ENCODE measurements around the gene FZD4. TPM values are rescaled to one million over a fixed set of nuclear protein-coding genes. Genes with fewer than 3 reads are reported as not detected.

FZD4 gene
- total RNA-seq, 1 donor from 2014 or later: 4.7 TPM

DNA sequence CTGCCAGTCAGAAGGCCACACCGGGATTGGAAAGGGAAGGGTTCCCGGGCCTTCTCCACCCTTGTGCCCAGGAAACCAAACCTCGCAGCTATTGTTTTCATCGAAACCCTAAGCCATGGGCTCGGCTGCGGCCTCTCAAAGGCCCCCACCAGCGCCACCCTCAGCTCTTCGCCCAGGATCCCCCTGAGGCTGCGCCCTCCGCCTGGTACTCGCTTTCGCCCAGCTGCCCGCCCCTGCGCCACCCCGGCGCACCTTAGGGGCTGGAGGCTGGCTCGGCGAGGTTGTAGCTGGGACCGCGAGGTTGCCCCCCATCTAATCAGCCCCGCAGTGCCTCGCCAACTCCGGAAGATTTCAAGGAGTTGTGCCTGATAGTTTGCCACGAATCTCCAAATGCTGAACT lies 49.0 kb downstream of the FZD4 start:
- Mint-ChIP-seq H3K4me1 (ENCODE audit: low read depth, unreplicated experiment) (no peaks in the 10 kb centered on the region), H3K9me3 (ENCODE audit: unreplicated experiment) (no peaks in the 10 kb centered on the region), H3K36me3 (ENCODE audit: low read depth, unreplicated experiment) (peaks cover 5% of the 10 kb centered on the region), H3K27ac (ENCODE audit: unreplicated experiment) (no peak overlapping the region), H3K27me3 (ENCODE audit: low read depth, unreplicated experiment) (no peaks in the 10 kb centered on the region), H3K4me3 (ENCODE audit: unreplicated experiment) (no peak overlapping the region)
- no peak overlapping the region for H3K27ac ChIP-seq (ENCODE audit: low read depth, low read length)
- H3K9me3 ChIP-seq (ENCODE audit: insufficient read depth, low read depth, low read length): no peaks in the 10 kb centered on the region
- no peaks in the 10 kb centered on the region for H3K4me1 ChIP-seq (ENCODE audit: insufficient read depth, low read length)
- TF ChIP-seq, protein P1, sequence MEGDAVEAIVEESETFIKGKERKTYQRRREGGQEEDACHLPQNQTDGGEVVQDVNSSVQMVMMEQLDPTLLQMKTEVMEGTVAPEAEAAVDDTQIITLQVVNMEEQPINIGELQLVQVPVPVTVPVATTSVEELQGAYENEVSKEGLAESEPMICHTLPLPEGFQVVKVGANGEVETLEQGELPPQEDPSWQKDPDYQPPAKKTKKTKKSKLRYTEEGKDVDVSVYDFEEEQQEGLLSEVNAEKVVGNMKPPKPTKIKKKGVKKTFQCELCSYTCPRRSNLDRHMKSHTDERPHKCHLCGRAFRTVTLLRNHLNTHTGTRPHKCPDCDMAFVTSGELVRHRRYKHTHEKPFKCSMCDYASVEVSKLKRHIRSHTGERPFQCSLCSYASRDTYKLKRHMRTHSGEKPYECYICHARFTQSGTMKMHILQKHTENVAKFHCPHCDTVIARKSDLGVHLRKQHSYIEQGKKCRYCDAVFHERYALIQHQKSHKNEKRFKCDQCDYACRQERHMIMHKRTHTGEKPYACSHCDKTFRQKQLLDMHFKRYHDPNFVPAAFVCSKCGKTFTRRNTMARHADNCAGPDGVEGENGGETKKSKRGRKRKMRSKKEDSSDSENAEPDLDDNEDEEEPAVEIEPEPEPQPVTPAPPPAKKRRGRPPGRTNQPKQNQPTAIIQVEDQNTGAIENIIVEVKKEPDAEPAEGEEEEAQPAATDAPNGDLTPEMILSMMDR (IDR thresholded peaks at IDR 0.05; ENCODE audit: insufficient read depth, low read depth, low read length): no peak
- no peak for TF ChIP-seq EZH2 (IDR thresholded peaks at IDR 0.05; ENCODE audit: insufficient read depth, low read length)
- H3K4me3 ChIP-seq (ENCODE audit: insufficient read depth, low read depth, low read length): no peak overlapping the region
- no peaks in the 10 kb centered on the region for H4K20me1 ChIP-seq (ENCODE audit: insufficient read depth, low read length)
- H3K4me2 ChIP-seq (ENCODE audit: low read length): no peak overlapping the region
- DNase-seq (ENCODE audit: low read depth): no peak
- no peak overlapping the region for H3K9ac ChIP-seq (ENCODE audit: low read length)
- H3K36me3 ChIP-seq (ENCODE audit: insufficient read depth, low read length): no peaks in the 10 kb centered on the region
- no peaks in the 10 kb centered on the region for H3K27me3 ChIP-seq (ENCODE audit: insufficient read depth, low read length)
- no peaks in the 10 kb centered on the region for H3K79me2 ChIP-seq (ENCODE audit: insufficient read depth, low read length)
- FAIRE-seq: no peak
- no peak overlapping the region for H2AFZ ChIP-seq (ENCODE audit: low read depth, low read length)

DNA sequence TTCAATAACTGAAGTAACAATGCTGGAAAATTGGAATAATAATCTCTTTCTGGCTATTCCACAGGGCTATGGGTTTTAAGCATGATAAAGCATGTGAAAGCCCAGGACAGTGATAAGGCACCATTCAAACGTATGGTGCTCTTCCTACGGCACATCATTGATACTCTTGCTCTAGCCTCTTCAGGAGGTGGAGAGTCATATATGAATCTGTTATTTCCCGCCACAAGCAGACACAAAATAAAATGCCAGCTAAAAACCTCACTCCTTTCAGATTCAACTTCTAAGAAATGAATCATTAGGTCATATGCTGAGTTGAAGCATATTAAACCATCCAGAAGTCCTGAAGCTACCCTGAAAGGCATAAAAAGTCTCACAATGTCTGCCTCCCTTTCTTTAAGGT lies 49.9 kb downstream of the FZD4 start:
- Histone ChIP-seq H3K36me3 (ENCODE audit: insufficient read depth, low read length) (no peaks in the 10 kb centered on the region), H3K79me2 (ENCODE audit: insufficient read depth, low read length) (no peaks in the 10 kb centered on the region), H4K20me1 (ENCODE audit: insufficient read depth, low read length) (no peaks in the 10 kb centered on the region), H3K27ac (ENCODE audit: low read depth, low read length) (no peak overlapping the region), H3K9me3 (ENCODE audit: insufficient read depth, low read depth, low read length) (no peaks in the 10 kb centered on the region), H3K4me1 (ENCODE audit: insufficient read depth, low read length) (no peaks in the 10 kb centered on the region), H3K27me3 (ENCODE audit: insufficient read depth, low read length) (no peaks in the 10 kb centered on the region), H3K9ac (ENCODE audit: low read length) (no peak overlapping the region), H3K4me2 (ENCODE audit: low read length) (no peak overlapping the region), H2AFZ (ENCODE audit: low read depth, low read length) (no peak overlapping the region), H3K4me3 (ENCODE audit: insufficient read depth, low read depth, low read length) (no peak overlapping the region)
- H3K36me3 Mint-ChIP-seq (ENCODE audit: low read depth, unreplicated experiment): peaks cover 7% of the 10 kb centered on the region
- no peaks in the 10 kb centered on the region for H3K9me3 Mint-ChIP-seq (ENCODE audit: unreplicated experiment)
- no peak for DNase-seq (ENCODE audit: low read depth)
- H3K27me3 Mint-ChIP-seq (ENCODE audit: low read depth, unreplicated experiment): no peaks in the 10 kb centered on the region
- no peak overlapping the region for H3K4me3 Mint-ChIP-seq (ENCODE audit: unreplicated experiment)
- H3K27ac Mint-ChIP-seq (ENCODE audit: unreplicated experiment): no peak overlapping the region
- TF ChIP-seq, protein P1 (IDR thresholded peaks at IDR 0.05; ENCODE audit: insufficient read depth, low read depth, low read length): no peak
- no peak for TF ChIP-seq EZH2 (IDR thresholded peaks at IDR 0.05; ENCODE audit: insufficient read depth, low read length)
- FAIRE-seq: no peak
- H3K4me1 Mint-ChIP-seq (ENCODE audit: low read depth, unreplicated experiment): no peaks in the 10 kb centered on the region

DNA sequence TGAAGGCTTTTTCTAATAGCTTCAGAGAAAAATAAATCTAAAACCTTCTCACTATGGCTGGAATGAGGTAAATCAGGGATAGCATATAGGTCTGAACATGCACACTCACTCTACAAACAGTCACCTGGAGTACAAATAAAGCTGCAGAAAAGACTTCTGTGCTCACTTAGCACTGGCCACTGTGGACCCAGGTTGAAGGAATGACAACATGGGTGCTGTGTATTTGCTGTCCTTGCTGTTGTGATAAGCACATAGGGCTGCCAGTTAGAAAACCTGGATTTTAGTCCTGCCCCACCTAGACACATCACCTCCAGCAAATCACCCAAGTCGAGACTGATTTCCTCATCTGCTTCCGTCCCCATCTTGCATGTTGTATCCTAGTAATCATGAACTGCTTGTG lies 51.2 kb downstream of the FZD4 start:
- Histone ChIP-seq H3K27ac (ENCODE audit: low read depth, low read length) (no peak overlapping the region), H3K4me1 (ENCODE audit: insufficient read depth, low read length) (no peaks in the 10 kb centered on the region), H3K4me2 (ENCODE audit: low read length) (no peak overlapping the region), H3K9ac (ENCODE audit: low read length) (no peak overlapping the region), H3K79me2 (ENCODE audit: insufficient read depth, low read length) (no peaks in the 10 kb centered on the region), H3K36me3 (ENCODE audit: insufficient read depth, low read length) (no peaks in the 10 kb centered on the region), H2AFZ (ENCODE audit: low read depth, low read length) (no peak overlapping the region), H3K9me3 (ENCODE audit: insufficient read depth, low read depth, low read length) (no peaks in the 10 kb centered on the region), H4K20me1 (ENCODE audit: insufficient read depth, low read length) (no peaks in the 10 kb centered on the region), H3K4me3 (ENCODE audit: insufficient read depth, low read depth, low read length) (no peak overlapping the region), H3K27me3 (ENCODE audit: insufficient read depth, low read length) (no peaks in the 10 kb centered on the region)
- no peaks in the 10 kb centered on the region for H3K9me3 Mint-ChIP-seq (ENCODE audit: unreplicated experiment)
- H3K4me3 Mint-ChIP-seq (ENCODE audit: unreplicated experiment): no peak overlapping the region
- H3K4me1 Mint-ChIP-seq (ENCODE audit: low read depth, unreplicated experiment): no peaks in the 10 kb centered on the region
- H3K36me3 Mint-ChIP-seq (ENCODE audit: low read depth, unreplicated experiment): peaks cover 7% of the 10 kb centered on the region
- H3K27ac Mint-ChIP-seq (ENCODE audit: unreplicated experiment): no peak overlapping the region
- FAIRE-seq: no peak
- no peak for DNase-seq (ENCODE audit: low read depth)
- H3K27me3 Mint-ChIP-seq (ENCODE audit: low read depth, unreplicated experiment): no peaks in the 10 kb centered on the region
- TF ChIP-seq, protein P1 (IDR thresholded peaks at IDR 0.05; ENCODE audit: insufficient read depth, low read depth, low read length): no peak
- TF ChIP-seq EZH2 (IDR thresholded peaks at IDR 0.05; ENCODE audit: insufficient read depth, low read length): no peak
